Left renal pelvis (tissue), 4 donors: Measurements from ENCODE around the gene KCNQ2. TPM values are rescaled to one million over a fixed set of nuclear protein-coding genes. Genes with fewer than 3 reads are reported as not detected.
"Not testable (repeated sequence)": the region's sequence is repeated elsewhere in the genome, so short reads cannot be mapped to it uniquely, and the experiment has no call there.

ENCODE experiments used
- DNase-seq, 4 donors: peaks; one replicate each; pipeline ENCODE4 v3.0.0-alpha.2; 2013; ENCODE audit warnings: low read depth in 4 of 4, low spot score in 3 of 4
- polyA plus RNA-seq, 4 donors: library from polyadenylated mRNA; unstranded; fragments of 120-200 nt; gene quantifications; one replicate each; pipeline ENCODE4 v1.2.1, GENCODE V29; 2013; ENCODE audit not compliant: insufficient read length in 4 of 4

KCNQ2 gene
- polyA plus RNA-seq, 4 donors = 1.9 to 9.0 (median 6.4) TPM

GRCh38 chr20:63491635-63492230, 19.3 kb upstream of the KCNQ2 start:
- DNase-seq = no peak

GRCh38 chr20:63491078-63491477, 18.6 kb upstream of the KCNQ2 start:
- no peak for DNase-seq

- no peak for DNase-seq
These were observed 18.0 kb upstream of the KCNQ2 start for GRCh38 chr20:63490416-63490815.

- DNase-seq = no peak
These were observed 16.1 kb upstream of the KCNQ2 start for GRCh38 chr20:63488315-63489251.

- DNase-seq = no peak
These were observed 15.4 kb upstream of the KCNQ2 start for GRCh38 chr20:63487781-63488241.

- no peak for DNase-seq
These were observed 14.8 kb upstream of the KCNQ2 start for GRCh38 chr20:63487116-63487764.

GRCh38 chr20:63486300-63486855, 13.9 kb upstream of the KCNQ2 start:
- DNase-seq = no peak

GRCh38 chr20:63484651-63485403, 12.4 kb upstream of the KCNQ2 start:
- no peak for DNase-seq

- DNase-seq = no peak
These were observed 11.8 kb upstream of the KCNQ2 start for GRCh38 chr20:63484236-63484635.

- no peak for DNase-seq
These were observed 11.4 kb upstream of the KCNQ2 start for GRCh38 chr20:63483834-63484233.

- no peak for DNase-seq
These were observed 9.6 kb upstream of the KCNQ2 start for GRCh38 chr20:63482021-63482587.

GRCh38 chr20:63481503-63481902, 9.0 kb upstream of the KCNQ2 start:
- DNase-seq = no peak

GRCh38 chr20:63479695-63480419, 7.4 kb upstream of the KCNQ2 start:
- DNase-seq = not testable (repeated sequence)

- DNase-seq = no peak
These were observed 6.2 kb upstream of the KCNQ2 start for GRCh38 chr20:63478346-63479302.

GRCh38 chr20:63477944-63478343, 5.5 kb upstream of the KCNQ2 start:
- DNase-seq = no peak

- DNase-seq = no peak
These were observed 4.7 kb upstream of the KCNQ2 start for GRCh38 chr20:63477061-63477616.

GRCh38 chr20:63475209-63475608, 2.8 kb upstream of the KCNQ2 start:
- no peak for DNase-seq
